Nephron progenitor cell (in vitro differentiated cells): ENCODE measurements around the gene MAPK8IP3.
"Not testable (repeated sequence)": the region's sequence is repeated elsewhere in the genome, so short reads cannot be mapped to it uniquely, and the experiment has no call there.

Experiments
- DNase-seq: peaks from one replicate; pipeline ENCODE4 v3.0.0; 2021
- H3K27ac Mint-ChIP-seq: 2 replicates; pipeline ENCODE4 v1.8.0; 2021; ENCODE audit warnings: mild to moderate bottlenecking, moderate library complexity, mixed read lengths
- H3K27me3 Mint-ChIP-seq: 2 replicates; pipeline ENCODE4 v1.8.0; 2021; ENCODE audit warnings: mild to moderate bottlenecking, low read depth, mixed read lengths; ENCODE audit not compliant: poor library complexity
- H3K36me3 Mint-ChIP-seq: 2 replicates; pipeline ENCODE4 v1.8.0; 2021; ENCODE audit warnings: low read depth, mixed read lengths
- H3K4me1 Mint-ChIP-seq: 2 replicates; pipeline ENCODE4 v1.8.0; 2021; ENCODE audit warnings: mixed read lengths
- H3K4me3 Mint-ChIP-seq: 2 replicates; pipeline ENCODE4 v1.8.0; 2021; ENCODE audit warnings: mild to moderate bottlenecking, moderate library complexity, mixed read lengths
- H3K9me3 Mint-ChIP-seq: 2 replicates; pipeline ENCODE4 v1.8.0; 2021; ENCODE audit warnings: mild to moderate bottlenecking, moderate library complexity, mixed read lengths
- TF ChIP-seq, protein P1 (sequence below): fragments of 200-600 bp; sonication (generic); IDR thresholded peaks from 2 replicates; pipeline ENCODE4 v1.5.0; 2021; ENCODE audit warnings: antibody characterized with exemption

MAPK8IP3 gene

DNA sequence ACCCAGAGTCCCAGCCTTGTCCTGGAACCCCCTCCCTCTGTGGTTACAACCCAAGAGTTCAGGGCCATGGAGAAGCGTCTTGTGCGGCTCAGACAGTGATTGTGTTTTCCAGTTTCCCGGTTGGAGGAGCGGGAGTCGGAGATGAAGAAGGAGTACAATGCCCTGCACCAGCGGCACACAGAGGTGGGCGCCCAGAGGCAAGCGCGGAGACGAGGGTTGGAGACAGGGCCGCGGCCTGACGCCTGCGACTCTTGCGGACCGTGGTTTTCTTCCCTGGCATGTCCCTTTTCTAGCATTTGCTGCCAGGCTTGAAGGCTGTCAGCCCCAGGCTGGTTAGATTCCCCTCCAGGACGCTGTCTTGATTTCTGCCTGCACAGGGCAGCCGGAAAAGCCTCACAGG lies 23.0 kb downstream of the MAPK8IP3 start:
- DNase-seq, result no peak
- H3K36me3 Mint-ChIP-seq, result peaks cover 21% of the 10 kb centered on the region
- H3K9me3 Mint-ChIP-seq, result no peaks in the 10 kb centered on the region
- no peak overlapping the region for H3K27ac Mint-ChIP-seq
- no peaks in the 10 kb centered on the region for H3K27me3 Mint-ChIP-seq
- H3K4me3 Mint-ChIP-seq, result no peak overlapping the region
- H3K4me1 Mint-ChIP-seq, result no peaks in the 10 kb centered on the region
- TF ChIP-seq, protein P1, sequence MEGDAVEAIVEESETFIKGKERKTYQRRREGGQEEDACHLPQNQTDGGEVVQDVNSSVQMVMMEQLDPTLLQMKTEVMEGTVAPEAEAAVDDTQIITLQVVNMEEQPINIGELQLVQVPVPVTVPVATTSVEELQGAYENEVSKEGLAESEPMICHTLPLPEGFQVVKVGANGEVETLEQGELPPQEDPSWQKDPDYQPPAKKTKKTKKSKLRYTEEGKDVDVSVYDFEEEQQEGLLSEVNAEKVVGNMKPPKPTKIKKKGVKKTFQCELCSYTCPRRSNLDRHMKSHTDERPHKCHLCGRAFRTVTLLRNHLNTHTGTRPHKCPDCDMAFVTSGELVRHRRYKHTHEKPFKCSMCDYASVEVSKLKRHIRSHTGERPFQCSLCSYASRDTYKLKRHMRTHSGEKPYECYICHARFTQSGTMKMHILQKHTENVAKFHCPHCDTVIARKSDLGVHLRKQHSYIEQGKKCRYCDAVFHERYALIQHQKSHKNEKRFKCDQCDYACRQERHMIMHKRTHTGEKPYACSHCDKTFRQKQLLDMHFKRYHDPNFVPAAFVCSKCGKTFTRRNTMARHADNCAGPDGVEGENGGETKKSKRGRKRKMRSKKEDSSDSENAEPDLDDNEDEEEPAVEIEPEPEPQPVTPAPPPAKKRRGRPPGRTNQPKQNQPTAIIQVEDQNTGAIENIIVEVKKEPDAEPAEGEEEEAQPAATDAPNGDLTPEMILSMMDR, result no peak

DNA sequence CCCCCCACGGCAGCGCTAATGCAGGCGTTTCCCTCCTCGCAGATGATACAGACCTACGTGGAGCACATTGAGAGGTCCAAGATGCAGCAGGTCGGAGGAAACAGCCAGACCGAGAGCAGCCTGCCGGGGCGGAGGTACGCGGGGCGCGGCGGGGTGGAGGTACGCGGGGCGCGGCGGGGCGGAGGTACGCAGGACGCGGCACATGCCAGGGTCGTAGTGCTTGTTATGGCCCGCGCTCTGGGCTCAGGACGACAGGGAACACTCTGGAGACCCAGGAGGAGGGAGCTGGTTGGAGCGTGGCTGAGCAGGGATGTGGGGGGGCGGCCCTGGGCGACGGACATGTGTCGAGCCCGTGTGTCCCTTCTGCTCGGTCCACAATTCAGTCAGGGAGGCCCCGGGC lies 23.4 kb downstream of the MAPK8IP3 start:
- H3K27ac Mint-ChIP-seq, result no peak overlapping the region
- DNase-seq, result no peak
- H3K9me3 Mint-ChIP-seq, result no peaks in the 10 kb centered on the region
- H3K36me3 Mint-ChIP-seq, result peaks cover 21% of the 10 kb centered on the region
- H3K4me3 Mint-ChIP-seq, result no peak overlapping the region
- no peaks in the 10 kb centered on the region for H3K4me1 Mint-ChIP-seq
- TF ChIP-seq, protein P1, result no peak
- H3K27me3 Mint-ChIP-seq, result peaks cover under 1% of the 10 kb centered on the region

DNA sequence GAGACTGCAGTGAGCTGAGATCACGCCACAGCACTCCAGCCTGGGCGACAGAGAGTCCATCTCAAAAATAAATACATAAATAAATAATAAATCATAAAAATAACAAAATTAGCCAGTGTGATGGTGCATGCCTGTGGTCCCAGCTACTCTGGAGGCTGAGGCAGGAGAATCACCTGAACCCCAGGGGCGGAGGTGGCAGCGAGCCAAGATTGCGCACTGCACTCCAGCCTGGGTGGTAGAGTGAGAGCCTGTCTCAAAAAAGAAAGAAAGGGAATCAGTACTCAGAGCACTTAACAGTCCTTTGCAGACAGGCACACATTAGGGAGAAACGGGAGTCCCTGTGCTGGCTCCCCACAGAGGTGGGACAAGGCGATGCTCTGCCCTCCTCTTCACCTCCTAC lies 25.1 kb downstream of the MAPK8IP3 start:
- TF ChIP-seq, protein P1, result no peak
- no peaks in the 10 kb centered on the region for H3K4me1 Mint-ChIP-seq
- DNase-seq, result no peak
- peaks cover 21% of the 10 kb centered on the region for H3K36me3 Mint-ChIP-seq
- no peaks in the 10 kb centered on the region for H3K9me3 Mint-ChIP-seq
- no peak overlapping the region for H3K27ac Mint-ChIP-seq
- no peak overlapping the region for H3K4me3 Mint-ChIP-seq
- peaks cover 3% of the 10 kb centered on the region for H3K27me3 Mint-ChIP-seq

DNA sequence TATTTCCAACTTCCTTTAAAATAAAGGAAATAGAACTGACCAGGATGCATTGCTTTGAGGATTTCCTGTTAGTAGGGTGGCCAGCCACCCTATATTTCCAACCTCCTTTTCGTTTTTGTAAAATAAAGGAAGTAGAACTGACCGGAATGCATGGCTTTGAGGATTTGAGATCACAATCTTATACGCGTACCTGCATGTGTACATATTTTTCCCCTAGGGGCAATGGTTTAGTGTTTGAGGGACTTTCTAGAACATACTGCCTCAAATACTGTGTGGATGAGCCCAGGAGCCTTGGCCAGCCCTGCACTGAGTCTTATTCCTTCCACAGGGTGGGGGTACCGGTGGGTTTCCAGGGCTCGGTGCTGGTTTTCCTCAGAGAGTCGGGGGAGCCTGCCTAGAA lies 25.6 kb downstream of the MAPK8IP3 start:
- H3K9me3 Mint-ChIP-seq, result no peaks in the 10 kb centered on the region
- peaks cover 21% of the 10 kb centered on the region for H3K36me3 Mint-ChIP-seq

DNA sequence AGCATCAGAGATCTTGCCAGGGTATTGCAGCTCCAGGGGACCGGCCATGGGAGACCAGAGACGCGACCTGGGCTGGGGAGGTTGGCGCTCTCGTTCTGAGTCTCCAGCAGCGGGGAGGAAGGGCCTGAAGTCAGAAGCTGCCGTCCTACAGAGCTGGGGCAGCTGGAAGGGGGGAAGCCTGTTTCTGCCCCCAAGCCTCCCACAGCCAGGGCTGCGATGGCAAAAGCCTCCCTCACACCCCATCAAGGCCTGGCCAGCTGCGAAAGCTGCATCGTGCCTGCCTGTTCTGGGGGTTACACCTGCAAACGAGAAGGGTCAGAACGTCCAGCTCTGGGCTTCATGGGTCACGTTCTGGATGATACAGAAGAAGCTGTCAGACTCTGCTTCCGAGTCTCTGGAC lies 26.1 kb downstream of the MAPK8IP3 start:
- H3K36me3 Mint-ChIP-seq, result peaks cover 17% of the 10 kb centered on the region
- H3K27ac Mint-ChIP-seq, result no peak overlapping the region
- H3K9me3 Mint-ChIP-seq, result no peaks in the 10 kb centered on the region
- no peak for DNase-seq
- H3K4me3 Mint-ChIP-seq, result no peak overlapping the region
- H3K4me1 Mint-ChIP-seq, result no peaks in the 10 kb centered on the region
- TF ChIP-seq, protein P1, result no peak
- H3K27me3 Mint-ChIP-seq, result peaks cover 3% of the 10 kb centered on the region

More for the DNA sequence above, 25.6 kb downstream of the MAPK8IP3 start:
- no peak for DNase-seq
- H3K4me1 Mint-ChIP-seq, result no peaks in the 10 kb centered on the region
- H3K27ac Mint-ChIP-seq, result no peak overlapping the region
- H3K27me3 Mint-ChIP-seq, result peaks cover 3% of the 10 kb centered on the region
- TF ChIP-seq, protein P1, result no peak
- H3K4me3 Mint-ChIP-seq, result no peak overlapping the region

DNA sequence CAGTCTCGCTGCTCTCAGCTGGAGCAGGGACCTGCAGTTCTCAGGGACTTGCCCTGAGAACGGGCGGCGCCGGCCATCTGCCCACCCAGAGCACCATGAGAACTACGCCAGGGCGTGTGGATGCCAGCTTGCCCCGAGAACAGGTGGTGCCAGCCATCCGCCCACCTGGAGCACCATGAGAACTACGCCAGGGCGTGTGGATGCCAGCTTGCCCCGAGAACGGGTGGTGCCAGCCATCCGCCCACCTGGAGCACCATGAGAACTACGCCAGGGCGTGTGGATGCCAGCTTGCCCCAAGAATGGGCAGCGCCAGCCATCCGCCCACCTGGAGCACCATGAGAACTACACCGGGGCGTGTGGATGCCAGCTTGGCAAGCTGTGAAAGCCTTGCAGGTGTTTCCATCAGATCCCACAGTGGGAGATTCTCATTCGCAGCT lies 26.6 kb downstream of the MAPK8IP3 start:
- H3K9me3 Mint-ChIP-seq, H3K4me1 Mint-ChIP-seq, H3K27me3 Mint-ChIP-seq, H3K4me3 Mint-ChIP-seq, DNase-seq, H3K27ac Mint-ChIP-seq: not testable (repeated sequence)
- peaks cover 12% of the 10 kb centered on the region for H3K36me3 Mint-ChIP-seq
